GM12801 (cell line): ENCODE measurements around the gene EFNA2.

Experiments
- CTCF ChIP-seq: IDR thresholded peaks from one replicate; pipeline ENCODE4 v1.5.1; 2011; ENCODE audit warnings: control low read depth; ENCODE audit not compliant: insufficient read length; ENCODE audit errors: extremely low read depth

The EFNA2 gene

GRCh38 chr19:1291761-1292418 is 6.2 kb downstream of the EFNA2 start:
- no peak for TF ChIP-seq CTCF

GRCh38 chr19:1292419-1293151 is 6.9 kb downstream of the EFNA2 start:
- TF ChIP-seq CTCF, result no peak

- no peak for TF ChIP-seq CTCF
These were observed 8.3 kb downstream of the EFNA2 start for GRCh38 chr19:1293782-1294604.

GRCh38 chr19:1294688-1295087 is 9.0 kb downstream of the EFNA2 start:
- no peak for TF ChIP-seq CTCF

- no peak for TF ChIP-seq CTCF
These were observed 9.7 kb downstream of the EFNA2 start for GRCh38 chr19:1295169-1296012.

GRCh38 chr19:1296078-1296477 is 10.4 kb downstream of the EFNA2 start:
- TF ChIP-seq CTCF, result no peak
